ENCODE data around the gene COL19A1.

The COL19A1 gene

DNA sequence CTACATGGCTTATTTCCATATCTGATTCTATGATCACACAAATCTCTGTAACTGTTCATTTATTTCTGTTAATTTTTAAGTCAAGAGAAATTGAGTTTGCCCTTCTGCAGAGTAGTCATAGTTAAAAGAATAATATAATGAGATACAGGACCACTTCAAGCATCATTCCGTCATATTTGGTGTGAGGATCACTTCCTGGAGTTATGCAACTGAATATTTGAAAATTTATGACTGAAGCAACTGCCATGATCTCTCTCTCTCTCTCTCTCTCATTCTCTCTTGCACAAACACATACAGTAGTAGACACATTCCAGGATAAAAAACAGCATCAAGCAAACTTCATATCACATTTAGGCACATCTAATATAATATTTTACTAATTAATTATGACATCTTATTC, 320.1 kb downstream of the COL19A1 start:
- H3K4me3 ChIP-seq, result no peak overlapping the region
- no peak for TF ChIP-seq FOXP2 (optimal IDR thresholded peaks at IDR 0.05; ENCODE audit: control extremely low read depth, extremely low read length, insufficient read depth)
- no peak for TF ChIP-seq POLR2AphosphoS5 (IDR thresholded peaks at IDR 0.05; ENCODE audit: borderline replicate concordance, low read depth, low read length)
- TF ChIP-seq EZH2 (IDR thresholded peaks at IDR 0.05), result no peak
- DNase-seq (ENCODE audit: low read depth, low spot score), result no peak
- H3K27ac ChIP-seq, result no peak overlapping the region
- peaks cover 5% of the 10 kb centered on the region; the same call in 1 of the 2 replicates for H3K36me3 ChIP-seq (ENCODE audit: insufficient read depth, low read length)
- no peak overlapping the region for H3K9ac ChIP-seq (ENCODE audit: insufficient read length)
- no peaks in the 10 kb centered on the region for H3K9me3 ChIP-seq (ENCODE audit: low read depth, low read length)

- no peak for DNase-seq (ENCODE audit: low read depth, low spot score)
- TF ChIP-seq FOXP2 (optimal IDR thresholded peaks at IDR 0.05; ENCODE audit: control extremely low read depth, extremely low read length, insufficient read depth) (no peak), EZH2 (IDR thresholded peaks at IDR 0.05) (no peak), POLR2AphosphoS5 (IDR thresholded peaks at IDR 0.05; ENCODE audit: borderline replicate concordance, low read depth, low read length) (no peak)
- H3K9me3 ChIP-seq (ENCODE audit: low read depth, low read length), result no peaks in the 10 kb centered on the region
- H3K36me3 ChIP-seq (ENCODE audit: insufficient read depth, low read length), result peaks cover 5% of the 10 kb centered on the region; the same call in 1 of the 2 replicates
- H3K27ac ChIP-seq, result no peak overlapping the region
- no peak overlapping the region for H3K4me3 ChIP-seq
- H3K9ac ChIP-seq (ENCODE audit: insufficient read length), result no peak overlapping the region
Observed at GRCh38 chr6:70188202-70188601, 321.8 kb downstream of the COL19A1 start.

DNA sequence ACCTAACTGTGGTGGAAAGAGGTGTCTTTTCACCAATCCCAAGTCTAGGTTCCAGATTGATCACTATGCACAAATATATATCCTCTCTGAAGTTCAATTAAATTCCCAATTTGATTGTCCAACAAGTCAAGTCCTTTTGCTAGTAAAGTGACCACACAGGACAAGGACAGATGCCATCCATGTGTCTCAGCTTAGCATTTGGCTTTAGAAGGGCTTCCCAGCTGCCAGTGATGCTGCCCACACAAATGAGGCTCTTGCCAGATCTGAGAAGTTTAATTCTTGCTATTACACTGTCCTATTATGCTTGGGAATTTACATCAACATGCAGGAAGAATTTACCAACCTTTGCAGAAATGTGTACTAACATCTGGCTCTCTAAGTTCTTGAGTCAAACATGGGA, 328.1 kb downstream of the COL19A1 start:
- H3K27ac ChIP-seq, result no peak overlapping the region
- DNase-seq (ENCODE audit: low read depth, low spot score), result no peak
- no peak for TF ChIP-seq POLR2AphosphoS5 (IDR thresholded peaks at IDR 0.05; ENCODE audit: borderline replicate concordance, low read depth, low read length)
- TF ChIP-seq FOXP2 (optimal IDR thresholded peaks at IDR 0.05; ENCODE audit: control extremely low read depth, extremely low read length, insufficient read depth), result no peak
- no peak for TF ChIP-seq EZH2 (IDR thresholded peaks at IDR 0.05)

DNA sequence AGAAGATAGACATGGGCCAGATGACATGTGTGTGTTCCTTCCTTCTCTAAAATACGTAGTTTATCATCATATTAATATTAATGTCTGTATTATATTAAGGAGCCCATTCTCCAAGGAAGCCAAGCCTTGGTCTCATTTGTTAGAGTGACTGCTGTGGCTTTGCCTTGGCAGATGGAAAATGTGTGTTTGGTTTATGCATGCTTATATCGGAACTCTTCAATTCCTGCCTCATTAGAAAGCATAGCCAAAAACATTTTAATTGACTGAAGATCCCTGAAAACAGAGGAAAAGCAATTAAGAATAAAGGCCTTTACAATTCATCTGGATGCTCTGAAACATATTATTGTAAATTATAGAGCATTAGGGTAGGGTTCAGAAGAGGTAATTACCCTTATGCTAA, 330.2 kb downstream of the COL19A1 start:
- no peak for DNase-seq (ENCODE audit: low read depth, low spot score)
- TF ChIP-seq FOXP2 (optimal IDR thresholded peaks at IDR 0.05; ENCODE audit: control extremely low read depth, extremely low read length, insufficient read depth) (no peak), POLR2AphosphoS5 (IDR thresholded peaks at IDR 0.05; ENCODE audit: borderline replicate concordance, low read depth, low read length) (no peak), EZH2 (IDR thresholded peaks at IDR 0.05) (no peak)
- Histone ChIP-seq H3K4me3 (no peak overlapping the region), H3K36me3 (ENCODE audit: insufficient read depth, low read length) (no peaks in the 10 kb centered on the region), H3K9ac (ENCODE audit: insufficient read length) (no peak overlapping the region), H3K27ac (no peak overlapping the region), H3K9me3 (ENCODE audit: low read depth, low read length) (no peaks in the 10 kb centered on the region)

More for the DNA sequence above, 328.1 kb downstream of the COL19A1 start:
- H3K4me3 ChIP-seq, result no peak overlapping the region
- no peaks in the 10 kb centered on the region for H3K9me3 ChIP-seq (ENCODE audit: low read depth, low read length)
- no peaks in the 10 kb centered on the region for H3K36me3 ChIP-seq (ENCODE audit: insufficient read depth, low read length)
- H3K9ac ChIP-seq (ENCODE audit: insufficient read length), result no peak overlapping the region

GRCh38 chr6:70198785-70199184, 332.4 kb downstream of the COL19A1 start:
- no peak for TF ChIP-seq POLR2AphosphoS5 (IDR thresholded peaks at IDR 0.05; ENCODE audit: borderline replicate concordance, low read depth, low read length)
- TF ChIP-seq FOXP2 (optimal IDR thresholded peaks at IDR 0.05; ENCODE audit: control extremely low read depth, extremely low read length, insufficient read depth), result no peak
- TF ChIP-seq EZH2 (IDR thresholded peaks at IDR 0.05), result no peak
- no peak overlapping the region for H3K9ac ChIP-seq (ENCODE audit: insufficient read length)
- no peaks in the 10 kb centered on the region for H3K9me3 ChIP-seq (ENCODE audit: low read depth, low read length)
- no peak for DNase-seq (ENCODE audit: low read depth, low spot score)
- H3K27ac ChIP-seq, result no peak overlapping the region
- H3K4me3 ChIP-seq, result no peak overlapping the region
- no peaks in the 10 kb centered on the region for H3K36me3 ChIP-seq (ENCODE audit: insufficient read depth, low read length)

GRCh38 chr6:70208235-70208790, 342.0 kb downstream of the COL19A1 start:
- peak overlapping the region; percentile 61 for H3K9ac ChIP-seq (ENCODE audit: insufficient read length)
- H3K4me3 ChIP-seq, result peak overlapping the region; percentile 64
- TF ChIP-seq FOXP2 (optimal IDR thresholded peaks at IDR 0.05; ENCODE audit: control extremely low read depth, extremely low read length, insufficient read depth) (no peak), POLR2AphosphoS5 (IDR thresholded peaks at IDR 0.05; ENCODE audit: borderline replicate concordance, low read depth, low read length) (no peak), EZH2 (IDR thresholded peaks at IDR 0.05) (no peak)
- peak overlapping the region; percentile 99 for H3K27ac ChIP-seq
- DNase-seq (ENCODE audit: low read depth, low spot score), result no peak
- H3K36me3 ChIP-seq (ENCODE audit: insufficient read depth, low read length), result no peaks in the 10 kb centered on the region
- no peaks in the 10 kb centered on the region for H3K9me3 ChIP-seq (ENCODE audit: low read depth, low read length)

- Histone ChIP-seq H3K36me3 (ENCODE audit: insufficient read depth, low read length) (no peaks in the 10 kb centered on the region), H3K9ac (ENCODE audit: insufficient read length) (no peak overlapping the region), H3K9me3 (ENCODE audit: low read depth, low read length) (no peaks in the 10 kb centered on the region), H3K27ac (no peak overlapping the region), H3K4me3 (no peak overlapping the region)
- no peak for TF ChIP-seq FOXP2 (optimal IDR thresholded peaks at IDR 0.05; ENCODE audit: control extremely low read depth, extremely low read length, insufficient read depth)
- no peak for DNase-seq (ENCODE audit: low read depth, low spot score)
Observed at GRCh38 chr6:70210462-70210861, 344.1 kb downstream of the COL19A1 start.

GRCh38 chr6:70215460-70216108, 349.2 kb downstream of the COL19A1 start:
- peak overlapping the region; percentile 2 for H3K9ac ChIP-seq (ENCODE audit: insufficient read length)
- DNase-seq (ENCODE audit: low read depth, low spot score), result peak; percentile 64
- no peaks in the 10 kb centered on the region for H3K36me3 ChIP-seq (ENCODE audit: insufficient read depth, low read length)
- H3K4me3 ChIP-seq, result no peak overlapping the region; the same call in 1 of the 2 replicates
- TF ChIP-seq POLR2AphosphoS5 (IDR thresholded peaks at IDR 0.05; ENCODE audit: borderline replicate concordance, low read depth, low read length), result peak; percentile 63; the same call in 1 of the 2 replicates
- no peak for TF ChIP-seq EZH2 (IDR thresholded peaks at IDR 0.05)
- peak; percentile 28 for TF ChIP-seq FOXP2 (optimal IDR thresholded peaks at IDR 0.05; ENCODE audit: control extremely low read depth, extremely low read length, insufficient read depth)
- 0 out of 2 replicates have a peak overlapping the region, but pooled peaks have one; percentile 16 for H3K27ac ChIP-seq
- no peaks in the 10 kb centered on the region for H3K9me3 ChIP-seq (ENCODE audit: low read depth, low read length)
